Amygdala (tissue), 56 donors: ENCODE data around the gene BIVM.

ENCODE experiments used
- DNase-seq, 56 donors: peaks; one replicate each; lab custom pipeline; 2025; lab: John Stamatoyannopoulos, UW

The BIVM gene

DNA sequence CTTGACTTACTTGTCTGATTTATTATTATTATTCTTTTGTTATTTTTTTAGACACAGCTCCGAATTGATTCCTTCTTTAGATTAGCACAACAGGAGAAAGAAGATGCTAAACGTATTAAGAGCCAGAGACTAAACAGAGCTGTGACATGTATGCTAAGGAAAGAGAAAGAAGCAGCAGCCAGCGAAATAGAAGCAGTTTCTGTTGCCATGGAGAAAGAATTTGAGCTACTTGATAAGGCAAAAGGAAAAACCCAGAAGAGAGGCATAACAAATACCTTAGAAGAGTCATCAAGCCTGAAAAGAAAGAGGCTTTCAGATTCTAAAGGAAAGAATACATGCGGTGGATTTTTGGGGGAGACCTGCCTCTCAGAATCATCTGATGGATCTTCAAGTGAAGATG, 76.3 kb downstream of the BIVM start:
- no peak for DNase-seq

DNA sequence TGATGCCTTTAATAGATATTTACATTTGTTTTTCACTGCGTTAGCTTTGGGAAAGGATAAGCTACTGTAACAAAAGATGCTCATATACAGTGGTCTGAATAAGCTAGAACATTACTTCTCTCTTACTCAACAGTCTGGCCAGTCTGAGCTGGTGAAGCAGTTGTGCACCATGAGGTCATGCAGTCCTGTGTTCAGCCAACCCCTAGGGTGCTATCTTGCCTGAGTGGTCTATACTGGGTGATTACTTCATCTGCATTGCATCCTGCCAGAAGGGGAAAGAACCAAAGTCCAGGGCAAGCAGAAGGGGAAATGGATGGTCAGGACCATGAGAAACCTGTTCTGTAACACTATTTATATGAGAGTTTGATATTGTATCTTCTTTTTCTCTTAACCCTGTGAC, 78.4 kb downstream of the BIVM start:
- DNase-seq: no peak

DNA sequence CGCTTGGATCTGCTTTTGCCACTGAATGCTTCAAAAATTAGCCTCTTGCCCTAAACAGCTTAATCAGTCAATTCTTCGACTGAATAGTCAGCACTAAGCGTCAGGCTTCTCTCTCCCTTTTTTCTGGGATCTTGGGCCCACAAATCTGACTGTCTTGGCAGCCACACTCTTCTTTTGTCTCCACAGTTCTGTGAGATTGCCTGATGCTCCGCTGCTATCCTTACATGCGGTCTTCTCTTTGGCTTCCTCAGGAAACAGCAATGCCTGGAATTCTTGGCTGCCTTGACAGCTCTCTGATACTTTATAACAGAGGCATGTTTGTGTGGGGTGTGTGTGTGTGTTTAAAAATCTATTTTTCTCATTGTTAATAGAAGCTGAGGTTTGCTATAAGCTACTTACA, 79.6 kb downstream of the BIVM start:
- no peak for DNase-seq

DNA sequence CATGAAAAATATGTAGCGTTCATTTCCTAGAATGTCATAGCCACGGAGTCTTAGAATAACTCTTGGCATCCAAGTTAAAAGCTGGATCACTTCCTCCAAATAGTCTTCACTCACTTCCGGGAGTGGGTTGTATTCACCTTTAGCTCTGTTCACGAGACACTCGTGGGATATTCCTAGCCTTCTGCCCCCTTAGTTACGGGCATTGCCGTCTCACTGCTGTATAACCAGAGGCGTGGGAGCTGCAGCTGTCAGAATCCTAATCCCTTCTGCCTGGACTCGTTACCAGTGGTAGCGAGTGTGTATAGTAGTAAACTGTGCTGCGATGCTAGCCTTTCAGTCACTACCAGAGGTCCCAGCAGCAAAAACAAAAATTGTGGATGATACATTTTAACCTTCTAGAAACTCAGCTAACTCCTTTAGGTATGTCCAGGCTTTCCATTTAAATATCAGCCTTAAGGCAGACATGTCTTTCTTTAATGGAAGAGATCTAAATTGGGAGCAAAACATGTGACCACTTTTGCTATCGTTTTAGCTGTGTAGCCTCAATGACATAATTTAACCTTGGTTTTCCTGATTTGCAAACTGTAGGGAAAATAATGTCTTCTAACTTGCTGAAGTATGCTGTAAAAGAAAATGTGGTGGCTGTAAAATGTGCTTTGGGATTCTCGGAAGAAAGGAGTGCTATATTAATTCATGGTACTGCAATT, 81.0 kb downstream of the BIVM start:
- no peak for DNase-seq

DNA sequence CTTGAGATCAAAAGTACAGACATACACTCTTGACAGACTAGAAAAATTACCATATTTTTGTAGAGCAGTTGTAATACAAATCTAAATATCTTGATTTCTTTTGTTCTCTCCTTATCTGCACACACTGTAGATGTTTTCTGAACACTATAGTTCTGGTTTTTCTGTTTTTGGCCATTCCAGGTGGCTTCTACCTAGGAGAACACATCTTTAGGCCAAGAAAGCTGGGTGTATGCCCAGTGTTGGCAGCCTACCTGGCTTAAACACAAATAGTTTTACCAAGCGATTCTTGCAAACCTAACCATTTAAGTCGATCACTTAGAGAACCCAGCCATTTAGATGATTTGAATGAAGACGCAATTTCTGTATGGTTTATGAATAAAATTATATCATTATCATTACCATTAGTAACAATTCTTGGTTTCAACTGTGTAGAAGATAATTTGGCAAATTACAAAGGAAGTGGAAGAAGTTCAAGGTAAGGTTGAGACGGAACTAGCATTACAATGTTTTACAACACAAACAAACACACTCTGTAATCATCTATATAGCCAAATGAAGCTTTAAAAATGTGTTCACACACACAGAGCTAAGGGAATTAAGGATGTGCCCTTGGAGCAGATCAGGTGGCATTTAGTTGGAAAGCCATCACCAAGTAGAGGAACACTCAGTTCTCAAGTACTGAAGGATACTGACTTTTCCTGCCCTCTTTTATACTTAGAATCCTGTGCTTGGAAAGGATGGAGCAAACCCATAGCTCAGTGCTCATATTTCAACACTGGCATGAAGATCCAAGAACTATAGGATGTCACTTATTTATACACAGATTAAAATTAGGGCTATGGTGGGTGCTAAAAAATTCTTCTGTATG, 83.1 kb downstream of the BIVM start:
- DNase-seq: no peak
